ENCODE measurements around the gene EXOSC10.

- TF ChIP-seq CTCF (IDR thresholded peaks at IDR 0.05): no peak
- no peak for TF ChIP-seq POLR2A (IDR thresholded peaks at IDR 0.05)
These were observed 18.7 kb downstream of the EXOSC10 start for GRCh38 chr1:11080931-11081330.

All from esophagus squamous epithelium (tissue), 4 donors.